Measurements from ENCODE around the gene ANXA2. TPM values are rescaled to one million over a fixed set of nuclear protein-coding genes. Genes with fewer than 3 reads are reported as not detected.

ANXA2 gene
- total RNA-seq, 1 experiment from 2014 or later: 656 TPM

GRCh38 chr15:60318216-60318867, 79.4 kb downstream of the ANXA2 start:
- no peaks in the 10 kb centered on the region for H3K36me3 ChIP-seq (replicated peaks; ENCODE audit: control insufficient read depth, insufficient read depth, low read length)
- H3K27me3 ChIP-seq (ENCODE audit: control insufficient read depth, insufficient read depth, low read length): no peaks in the 10 kb centered on the region
- no peak overlapping the region for H3K4me3 ChIP-seq (ENCODE audit: insufficient read depth, low read depth, low read length)
- DNase-seq: no peak

DNA sequence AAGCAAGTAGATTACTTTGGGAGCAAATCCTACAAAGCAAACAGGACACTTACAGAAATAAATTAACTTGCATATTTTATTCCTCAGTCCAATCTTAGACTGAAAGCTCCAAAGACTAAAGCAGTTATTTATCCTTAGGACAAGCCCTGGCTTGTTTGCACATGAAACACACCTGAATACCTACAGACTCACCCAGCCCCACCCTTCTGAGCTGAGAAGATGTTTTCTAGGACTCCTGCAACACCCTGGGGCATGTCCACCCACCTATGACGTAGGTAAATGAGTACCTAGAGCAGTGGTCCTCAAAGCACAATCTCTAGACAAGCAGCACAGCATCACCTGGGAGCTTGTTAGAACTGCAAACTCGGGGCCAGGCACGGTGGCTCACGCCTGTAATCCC, 80.8 kb downstream of the ANXA2 start:
- Histone ChIP-seq H3K4me3 (ENCODE audit: insufficient read depth, low read depth, low read length) (no peak overlapping the region), H3K36me3 (replicated peaks; ENCODE audit: control insufficient read depth, insufficient read depth, low read length) (no peaks in the 10 kb centered on the region), H3K27me3 (ENCODE audit: control insufficient read depth, insufficient read depth, low read length) (no peaks in the 10 kb centered on the region)
- DNase-seq: no peak

GRCh38 chr15:60315878-60316277, 81.9 kb downstream of the ANXA2 start:
- Histone ChIP-seq H3K27me3 (ENCODE audit: control insufficient read depth, insufficient read depth, low read length) (no peaks in the 10 kb centered on the region), H3K4me3 (ENCODE audit: insufficient read depth, low read depth, low read length) (no peak overlapping the region)

GRCh38 chr15:60313906-60314305, 83.9 kb downstream of the ANXA2 start:
- DNase-seq: no peak
- Histone ChIP-seq H3K27me3 (ENCODE audit: control insufficient read depth, insufficient read depth, low read length) (no peaks in the 10 kb centered on the region), H3K4me3 (ENCODE audit: insufficient read depth, low read depth, low read length) (no peak overlapping the region), H3K36me3 (replicated peaks; ENCODE audit: control insufficient read depth, insufficient read depth, low read length) (no peaks in the 10 kb centered on the region)

More at GRCh38 chr15:60315878-60316277, 81.9 kb downstream of the ANXA2 start:
- no peaks in the 10 kb centered on the region for H3K36me3 ChIP-seq (replicated peaks; ENCODE audit: control insufficient read depth, insufficient read depth, low read length)
- no peak for DNase-seq

DNA sequence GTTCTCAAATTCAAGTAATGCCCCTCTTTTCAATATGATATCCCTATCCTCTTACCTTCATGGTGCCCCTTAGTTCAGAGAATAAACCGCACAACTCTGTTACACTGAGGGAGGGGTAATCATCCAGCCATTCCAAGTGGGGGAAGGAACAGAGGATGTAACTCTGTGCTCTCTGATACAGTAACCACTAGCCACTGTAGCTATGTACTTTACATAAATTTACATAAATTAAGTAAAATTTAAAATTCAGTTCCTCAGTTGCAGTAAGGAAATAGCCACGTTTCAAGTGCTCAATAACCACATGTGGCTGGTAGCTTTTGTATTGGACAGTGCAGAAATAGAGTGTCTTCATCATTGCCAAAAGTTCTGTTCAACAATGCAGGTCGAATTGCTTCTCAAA, 90.8 kb downstream of the ANXA2 start:
- H3K27me3 ChIP-seq (ENCODE audit: control insufficient read depth, insufficient read depth, low read length): no peaks in the 10 kb centered on the region
- no peak for DNase-seq
- no peaks in the 10 kb centered on the region for H3K36me3 ChIP-seq (replicated peaks; ENCODE audit: control insufficient read depth, insufficient read depth, low read length)
- H3K4me3 ChIP-seq (ENCODE audit: insufficient read depth, low read depth, low read length): no peak overlapping the region

DNA sequence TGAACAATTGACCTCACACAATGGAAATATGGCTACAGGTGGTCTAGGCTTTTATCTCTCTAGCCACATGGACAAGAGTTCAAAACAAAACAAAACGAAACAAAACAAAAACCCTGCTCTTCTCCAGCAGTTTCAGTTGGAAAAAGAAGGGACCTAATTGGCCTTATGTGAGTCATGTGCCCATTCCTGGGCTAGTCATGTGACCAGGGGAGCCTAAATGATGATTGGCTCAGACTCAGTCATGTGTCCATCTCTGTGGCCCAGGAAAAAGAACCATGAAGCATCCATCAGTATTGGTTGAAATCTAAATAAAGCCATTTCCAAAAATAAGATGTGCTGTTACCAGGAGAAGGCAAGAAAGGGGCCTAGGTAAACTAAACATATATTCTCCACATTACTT, 96.8 kb downstream of the ANXA2 start:
- no peak for DNase-seq
- H3K36me3 ChIP-seq (replicated peaks; ENCODE audit: control insufficient read depth, insufficient read depth, low read length): no peaks in the 10 kb centered on the region
- no peaks in the 10 kb centered on the region for H3K27me3 ChIP-seq (ENCODE audit: control insufficient read depth, insufficient read depth, low read length)
- H3K4me3 ChIP-seq (ENCODE audit: insufficient read depth, low read depth, low read length): no peak overlapping the region

GRCh38 chr15:60299452-60300047, 98.2 kb downstream of the ANXA2 start:
- Histone ChIP-seq H3K36me3 (replicated peaks; ENCODE audit: control insufficient read depth, insufficient read depth, low read length) (no peaks in the 10 kb centered on the region), H3K27me3 (ENCODE audit: control insufficient read depth, insufficient read depth, low read length) (no peaks in the 10 kb centered on the region), H3K4me3 (ENCODE audit: insufficient read depth, low read depth, low read length) (no peak overlapping the region)
- peak; percentile 40 for DNase-seq

Other genes starting within 250 kb of the ANXA2 start
- 45.8 and 56.4 TPM in 2 replicates for gene ICE2, start 81.2 kb upstream of the ANXA2 start, total RNA-seq (2014; rRNA removed; shearing (Covaris generic))

Measured in H7 (cell line).